H1 (cell line): ENCODE results near the gene AFF2. TPM values are rescaled to one million over a fixed set of nuclear protein-coding genes. Genes with fewer than 3 reads are reported as not detected.

Source experiments
- CTCF ChIA-PET: fragments of 300-600 bp; sonication (Branson Sonifier 250); formaldehyde crosslinking; loops from one replicate; lab custom pipeline; 2021; ENCODE audit not compliant: partially characterized antibody; lab: Charles Lee
- POLR2A ChIA-PET: fragments of 300-600 bp; sonication (Branson Sonifier 250); formaldehyde crosslinking; loops from one replicate; lab custom pipeline; 2021; ENCODE audit warnings: inconsistent platforms; ENCODE audit not compliant: partially characterized antibody; lab: Charles Lee
- DNase-seq, 2 experiments: peaks; one replicate each; pipeline versions ENCODE4 v3.0.0 to v3.0.0-alpha.2; 2010 to 2022; ENCODE audit warnings: low spot score in 2 of 2, low read depth in 1 of 2, mixed read lengths in 1 of 2
- FAIRE-seq: peaks from 2 replicates; lab custom pipeline; 2011; peaks lifted over from hg19 to GRCh38; lab: Jason Lieb, UNC
- H2AFZ ChIP-seq: 2 replicates; pipeline ENCODE4 v1.8.1; 2012; ENCODE audit warnings: low read length, inconsistent platforms
- H2AK5ac ChIP-seq: 2 replicates; pipeline ENCODE4 v1.6.1; 2013; ENCODE audit warnings: low read depth, low read length
- H2BK120ac ChIP-seq: replicated peaks from 2 replicates; pipeline ENCODE3; 2013; ENCODE audit warnings: low read depth, low read length, inconsistent platforms
- H2BK12ac ChIP-seq: 2 replicates; pipeline ENCODE4 v1.6.1; 2013; ENCODE audit warnings: low read depth, low read length
- H2BK15ac ChIP-seq: 2 replicates; pipeline ENCODE4 v1.6.1; 2013; ENCODE audit warnings: low read length
- H2BK20ac ChIP-seq: 2 replicates; pipeline ENCODE4 v1.6.1; 2013; ENCODE audit warnings: low read length
- H2BK5ac ChIP-seq: 2 replicates; pipeline ENCODE4 v1.6.1; 2013; ENCODE audit warnings: low read depth, low read length
- H3K14ac ChIP-seq: 2 replicates; pipeline ENCODE4 v1.6.1; 2013; ENCODE audit warnings: inconsistent platforms; ENCODE audit not compliant: insufficient read length
- H3K18ac ChIP-seq: 2 replicates; pipeline ENCODE4 v1.6.1; 2013; ENCODE audit warnings: low read length; ENCODE audit errors: extremely low read depth
- H3K23ac ChIP-seq: 2 replicates; pipeline ENCODE4 v1.6.1; 2013; ENCODE audit warnings: inconsistent platforms; ENCODE audit not compliant: insufficient read length
- H3K23me2 ChIP-seq: 2 replicates; pipeline ENCODE4 v1.6.1; 2013; ENCODE audit warnings: low read depth, low read length
- H3K27ac ChIP-seq: 2 replicates; pipeline ENCODE4 v1.6.1; 2011; ENCODE audit warnings: low read depth, low read length, inconsistent platforms
- H3K27me3 ChIP-seq, 4 experiments: replicated peaks in 1 of 4; 1 replicate in 1 of 4; 2 replicates in 3 of 4; pipeline versions ENCODE4 v1.6.1 to v1.8.1; 2011 to 2013; ENCODE audit warnings: low read length in 3 of 4, mild to moderate bottlenecking in 3 of 4, inconsistent platforms in 2 of 4, mixed read lengths in 2 of 4, moderate library complexity in 1 of 4; ENCODE audit not compliant: control insufficient read depth in 3 of 4, insufficient read depth in 3 of 4; ENCODE audit errors: extremely low read depth in 1 of 4
- H3K36me3 ChIP-seq, 4 experiments: 2 replicates each; pipeline versions ENCODE4 v1.6.1 to v1.8.1; 2011 to 2013; ENCODE audit warnings: mild to moderate bottlenecking in 4 of 4, low read length in 3 of 4, moderate library complexity in 2 of 4, control low read depth in 1 of 4, inconsistent platforms in 1 of 4; ENCODE audit not compliant: insufficient read depth in 4 of 4, control insufficient read depth in 2 of 4
- H3K4ac ChIP-seq: replicated peaks from 2 replicates; pipeline ENCODE3; 2013; ENCODE audit warnings: low read length, low read depth, mixed read lengths, inconsistent platforms; ENCODE audit not compliant: insufficient read length
- H3K4me1 ChIP-seq, 4 experiments: replicated peaks in 1 of 4; 1 replicate in 1 of 4; 2 replicates in 3 of 4; pipeline versions ENCODE4 v1.6.1 to v1.8.1; 2011 to 2013; ENCODE audit warnings: low read length in 3 of 4, inconsistent platforms in 2 of 4, mixed read lengths in 1 of 4; ENCODE audit not compliant: insufficient read depth in 4 of 4, control insufficient read depth in 3 of 4
- H3K4me2 ChIP-seq, 2 experiments: 2 replicates each; pipeline versions ENCODE4 v1.6.1 to v1.8.1; 2011 to 2013; ENCODE audit warnings: low read depth in 2 of 2, low read length in 2 of 2, control low read depth in 1 of 2, inconsistent platforms in 1 of 2, mild to moderate bottlenecking in 1 of 2; ENCODE audit not compliant: insufficient read depth in 1 of 2
- H3K4me3 ChIP-seq, 4 experiments: fragments of 200-600, 300-600 bp in 1 of 4; sonication (generic), shearing (Covaris generic), sonication (Bioruptor Twin) in 1 of 4; 2 replicates each; pipeline versions ENCODE4 v1.5.1 to v1.8.1; 2011 to 2016; ENCODE audit warnings: low read length in 4 of 4, low read depth in 3 of 4, control low read depth in 2 of 4, inconsistent platforms in 2 of 4, mild to moderate bottlenecking in 2 of 4, mixed read lengths in 1 of 4, moderate library complexity in 1 of 4; ENCODE audit not compliant: insufficient read depth in 2 of 4; ENCODE audit errors: extremely low read depth in 1 of 4
- H3K56ac ChIP-seq: replicated peaks from 2 replicates; pipeline ENCODE3; 2013; ENCODE audit warnings: low read depth, mild to moderate bottlenecking, mixed read lengths, low read length, inconsistent platforms; ENCODE audit not compliant: insufficient read length
- H3K79me1 ChIP-seq: 2 replicates; pipeline ENCODE4 v1.6.1; 2013; ENCODE audit warnings: low read depth, low read length, control low read depth
- H3K79me2 ChIP-seq, 2 experiments: 2 replicates each; pipeline versions ENCODE4 v1.6.1 to v1.8.1; 2012 to 2013; ENCODE audit warnings: low read length in 2 of 2, mild to moderate bottlenecking in 2 of 2, inconsistent platforms in 1 of 2; ENCODE audit not compliant: insufficient read depth in 2 of 2, control insufficient read depth in 1 of 2
- H3K9ac ChIP-seq, 4 experiments: replicated peaks in 1 of 4; 1 replicate in 1 of 4; 2 replicates in 3 of 4; pipeline versions ENCODE4 v1.6.1 to v1.8.1; 2011 to 2013; ENCODE audit warnings: low read depth in 3 of 4, low read length in 3 of 4, control low read depth in 2 of 4, mild to moderate bottlenecking in 2 of 4, moderate library complexity in 2 of 4, inconsistent platforms in 1 of 4; ENCODE audit errors: extremely low read depth in 1 of 4
- H3K9me3 ChIP-seq, 2 experiments: 2 replicates each; pipeline versions ENCODE4 v1.6.1 to v1.8.1; 2012 to 2013; ENCODE audit warnings: mild to moderate bottlenecking in 2 of 2, moderate library complexity in 2 of 2, control low read depth in 1 of 2, inconsistent platforms in 1 of 2, low read depth in 1 of 2, low read length in 1 of 2, mixed read lengths in 1 of 2; ENCODE audit not compliant: insufficient read depth in 2 of 2
- H4K20me1 ChIP-seq, 2 experiments: replicated peaks in 1 of 2; 2 replicates each; pipeline versions ENCODE3 to v1.8.1; 2011 to 2013; ENCODE audit warnings: inconsistent platforms in 2 of 2, low read length in 2 of 2, mild to moderate bottlenecking in 1 of 2; ENCODE audit not compliant: insufficient read depth in 2 of 2, control insufficient read depth in 1 of 2
- H4K5ac ChIP-seq: 2 replicates; pipeline ENCODE4 v1.6.1; 2013; ENCODE audit warnings: low read length, low read depth, mixed read lengths, inconsistent platforms; ENCODE audit not compliant: insufficient read length
- H4K8ac ChIP-seq: 2 replicates; pipeline ENCODE4 v1.8.0; 2013; ENCODE audit warnings: mild to moderate bottlenecking, moderate library complexity, low read length, inconsistent platforms; ENCODE audit not compliant: insufficient read depth; ENCODE audit errors: extremely low read depth
- H4K91ac ChIP-seq: replicated peaks from 2 replicates; pipeline ENCODE3; 2013; ENCODE audit warnings: low read length, mixed read lengths, inconsistent platforms; ENCODE audit not compliant: insufficient read length
- BRCA1 ChIP-seq: IDR thresholded peaks from 2 replicates; pipeline ENCODE4 v1.6.1; 2012; ENCODE audit warnings: low read depth, low read length, improper control_type of control experiment
- CREB1 ChIP-seq: IDR thresholded peaks from 2 replicates; pipeline ENCODE4 v1.6.1; 2012; ENCODE audit warnings: inconsistent platforms
- KDM4A ChIP-seq: IDR thresholded peaks from one replicate; pipeline ENCODE4 v1.7.1; 2012; ENCODE audit warnings: low read depth, mild to moderate bottlenecking, moderate library complexity, low read length, inconsistent platforms; ENCODE audit not compliant: severe bottlenecking
- PHF8 ChIP-seq: fragments of 200-600 bp; sonication (generic); conservative IDR thresholded peaks from 2 replicates; pipeline ENCODE4 v1.7.1; 2012; ENCODE audit warnings: low read depth, mild to moderate bottlenecking, inconsistent platforms, low read length, moderate library complexity
- RAD21 ChIP-seq, 2 experiments: IDR thresholded peaks in 1 of 2; conservative IDR thresholded peaks in 1 of 2; 2 replicates each; pipeline ENCODE4 v1.6.1; 2011; ENCODE audit warnings: low read depth in 2 of 2, low read length in 2 of 2, improper control_type of control experiment in 1 of 2, inconsistent platforms in 1 of 2, mild to moderate bottlenecking in 1 of 2, moderate library complexity in 1 of 2
- RFX5 ChIP-seq: IDR thresholded peaks from 2 replicates; pipeline ENCODE4 v1.6.1; 2011; ENCODE audit warnings: low read depth, low read length, improper control_type of control experiment, borderline replicate concordance
- RNF2 ChIP-seq: fragments of 200-900, 300-1000 bp; sonication (generic); IDR thresholded peaks from 2 replicates; pipeline ENCODE4 v1.7.1; 2016; ENCODE audit warnings: borderline replicate concordance, low read depth, mild to moderate bottlenecking, antibody characterized with exemption, low read length; ENCODE audit not compliant: poor library complexity, severe bottlenecking; ENCODE audit errors: missing control alignments
- RXRA ChIP-seq: IDR thresholded peaks from 2 replicates; pipeline ENCODE4 v1.6.1; 2011; ENCODE audit warnings: low read depth, mild to moderate bottlenecking, low read length, moderate library complexity; ENCODE audit not compliant: insufficient read depth
- SAP30 ChIP-seq: fragments of 300-600 bp; sonication (generic); IDR thresholded peaks from 2 replicates; pipeline ENCODE4 v1.7.1; 2012; ENCODE audit warnings: low read length, moderate library complexity, mild to moderate bottlenecking, inconsistent platforms; ENCODE audit not compliant: insufficient read depth, insufficient replicate concordance
- YY1 ChIP-seq: IDR thresholded peaks from 2 replicates; pipeline ENCODE4 v1.6.1; 2011; ENCODE audit warnings: low read depth, mild to moderate bottlenecking, low read length
- WGBS, 2 experiments: shearing (Covaris generic) in 1 of 2; methylation state at CpG; one replicate each; pipeline versions ENCODE4 v1.1.6 to v1.1.7; 2013 to 2015; ENCODE audit warnings: low lambda C conversion rate in 2 of 2, mixed read lengths in 2 of 2, inconsistent platforms in 1 of 2, low coverage in 1 of 2, missing lambda C conversion rate in 1 of 2; ENCODE audit not compliant: insufficient replicate concordance in 2 of 2, insufficient coverage in 1 of 2, insufficient read length in 1 of 2; ENCODE audit errors: extremely low coverage in 1 of 2, missing lambda C conversion rate in 1 of 2; 5-methylcytosine and 5-hydroxymethylcytosine counted together
- polyA plus RNA-seq, 7 experiments: library from polyadenylated mRNA; depleted of rRNA in 3 of 7; stranded (reverse) in 5 of 7; unstranded in 2 of 7; fragments of >200 nt in 5 of 7; fragments of 200-250 nt in 2 of 7; gene quantifications; 1 replicate in 5 of 7; 2 replicates in 1 of 7; 4 replicates in 1 of 7; pipeline versions ENCODE4 v1.2.1 to v1.2.3, GENCODE V29; 2011 to 2013; ENCODE audit warnings: missing spikeins in 2 of 7, mixed read lengths in 2 of 7
- total RNA-seq: library from RNA; stranded (reverse); fragmentation: NEBNext Ultra II Directional; extraction: Animal tissue kit (Norgen Biotek cat#: 25700); gene quantifications from 2 replicates; pipeline ENCODE4 v1.2.1, GENCODE V29; 2021
- TF ChIP-seq, protein P1 (sequence below), 3 experiments: IDR thresholded peaks; 1 replicate in 2 of 3; 2 replicates in 1 of 3; pipeline versions ENCODE4 v1.5.1 to v1.6.1; 2011; ENCODE audit warnings: low read length in 3 of 3, mild to moderate bottlenecking in 3 of 3, inconsistent platforms in 2 of 3, low read depth in 1 of 3, moderate library complexity in 1 of 3; ENCODE audit not compliant: insufficient read depth in 1 of 3; ENCODE audit errors: control extremely low read depth in 1 of 3

AFF2 gene
- total and polyA plus RNA-seq, 2 of the 8 experiments (the other 6 are each of a cell fraction or from before 2014, with no cell fraction given), result 2.0 to 7.3 TPM

DNA sequence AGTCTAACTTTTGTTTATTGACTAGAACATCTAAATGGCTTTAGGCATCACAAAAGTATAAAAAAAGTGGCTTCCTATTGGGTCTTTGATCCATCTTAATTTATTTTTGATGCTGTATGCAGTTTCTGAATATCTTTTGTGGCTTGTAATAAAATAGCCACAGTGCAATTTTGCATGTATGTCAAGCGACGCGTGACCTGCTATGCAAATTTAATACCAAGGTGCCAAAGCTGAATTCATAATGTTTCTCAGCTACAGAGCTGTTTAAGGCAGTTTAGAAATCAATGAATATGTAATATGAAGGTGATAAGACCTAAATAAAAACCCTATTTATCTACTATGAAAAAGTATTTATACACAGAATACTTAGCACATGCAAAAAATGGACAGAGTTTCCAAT is 197.8 kb downstream of the AFF2 start:
- Histone ChIP-seq H3K79me2 (no peaks in the 10 kb centered on the region), H3K27ac (no peak overlapping the region), H3K4me2 (no peak overlapping the region), H3K4me1 (peaks cover 0 to 3% (median 0%) of the 10 kb centered on the region in 4 experiments; a peak in 1 of 7 replicates), H3K23me2 (no peaks in the 10 kb centered on the region), H4K91ac (no peak overlapping the region), H3K18ac (no peak overlapping the region), H3K14ac (no peak overlapping the region), H2BK120ac (no peak overlapping the region), H3K9me3 (no peaks in the 10 kb centered on the region), H3K27me3 (no peaks in the 10 kb centered on the region), H2AK5ac (no peak overlapping the region), H2BK12ac (no peak overlapping the region), H4K5ac (no peak overlapping the region), H4K8ac (no peak overlapping the region), H3K4me3 (no peak overlapping the region), H3K36me3 (no peaks in the 10 kb centered on the region), H3K79me1 (no peaks in the 10 kb centered on the region), H2AFZ (no peak overlapping the region), H3K9ac (no peak overlapping the region), H2BK15ac (no peak overlapping the region), H3K23ac (no peak overlapping the region), H2BK20ac (no peak overlapping the region), H2BK5ac (no peak overlapping the region), H3K4ac (no peak overlapping the region), H3K56ac (no peak overlapping the region), H4K20me1 (no peaks in the 10 kb centered on the region)
- DNase-seq (no peak), FAIRE-seq (no peak)
- ChIA-PET CTCF (no interaction called here), POLR2A (no interaction called here)
- 100% methylated on average over 3 of the region's 3 CpGs; no CpG with 5 or more reads in 1 of the 2 experiments for WGBS, 2 experiments
- TF ChIP-seq YY1, result no peak
- no peak for TF ChIP-seq KDM4A
- no peak for TF ChIP-seq SAP30
- TF ChIP-seq RNF2, result no peak
- TF ChIP-seq BRCA1, result no peak
- TF ChIP-seq RFX5, result no peak
- TF ChIP-seq PHF8, result no peak
- TF ChIP-seq CREB1, result no peak
- TF ChIP-seq RXRA, result no peak
- TF ChIP-seq, protein P1, sequence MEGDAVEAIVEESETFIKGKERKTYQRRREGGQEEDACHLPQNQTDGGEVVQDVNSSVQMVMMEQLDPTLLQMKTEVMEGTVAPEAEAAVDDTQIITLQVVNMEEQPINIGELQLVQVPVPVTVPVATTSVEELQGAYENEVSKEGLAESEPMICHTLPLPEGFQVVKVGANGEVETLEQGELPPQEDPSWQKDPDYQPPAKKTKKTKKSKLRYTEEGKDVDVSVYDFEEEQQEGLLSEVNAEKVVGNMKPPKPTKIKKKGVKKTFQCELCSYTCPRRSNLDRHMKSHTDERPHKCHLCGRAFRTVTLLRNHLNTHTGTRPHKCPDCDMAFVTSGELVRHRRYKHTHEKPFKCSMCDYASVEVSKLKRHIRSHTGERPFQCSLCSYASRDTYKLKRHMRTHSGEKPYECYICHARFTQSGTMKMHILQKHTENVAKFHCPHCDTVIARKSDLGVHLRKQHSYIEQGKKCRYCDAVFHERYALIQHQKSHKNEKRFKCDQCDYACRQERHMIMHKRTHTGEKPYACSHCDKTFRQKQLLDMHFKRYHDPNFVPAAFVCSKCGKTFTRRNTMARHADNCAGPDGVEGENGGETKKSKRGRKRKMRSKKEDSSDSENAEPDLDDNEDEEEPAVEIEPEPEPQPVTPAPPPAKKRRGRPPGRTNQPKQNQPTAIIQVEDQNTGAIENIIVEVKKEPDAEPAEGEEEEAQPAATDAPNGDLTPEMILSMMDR (IDR thresholded peaks at IDR 0.05; ENCODE audit: control extremely low read depth in 1 of 3, insufficient read depth in 1 of 3, low read depth in 1 of 3, low read length in 3 of 3), result no peak
- no peak for TF ChIP-seq RAD21 (IDR thresholded peaks at IDR 0.05 in 1 of 2, conservative IDR thresholded peaks at IDR 0.05 in 1 of 2; ENCODE audit: low read depth in 2 of 2, low read length in 2 of 2)
